Measurements from ENCODE around the gene PHRF1.

The PHRF1 gene

GRCh38 chr11:537622-538430, 38.4 kb upstream of the PHRF1 start:
- DNase-seq: no peak

GRCh38 chr11:538431-539051, 37.7 kb upstream of the PHRF1 start:
- DNase-seq: no peak

DNA sequence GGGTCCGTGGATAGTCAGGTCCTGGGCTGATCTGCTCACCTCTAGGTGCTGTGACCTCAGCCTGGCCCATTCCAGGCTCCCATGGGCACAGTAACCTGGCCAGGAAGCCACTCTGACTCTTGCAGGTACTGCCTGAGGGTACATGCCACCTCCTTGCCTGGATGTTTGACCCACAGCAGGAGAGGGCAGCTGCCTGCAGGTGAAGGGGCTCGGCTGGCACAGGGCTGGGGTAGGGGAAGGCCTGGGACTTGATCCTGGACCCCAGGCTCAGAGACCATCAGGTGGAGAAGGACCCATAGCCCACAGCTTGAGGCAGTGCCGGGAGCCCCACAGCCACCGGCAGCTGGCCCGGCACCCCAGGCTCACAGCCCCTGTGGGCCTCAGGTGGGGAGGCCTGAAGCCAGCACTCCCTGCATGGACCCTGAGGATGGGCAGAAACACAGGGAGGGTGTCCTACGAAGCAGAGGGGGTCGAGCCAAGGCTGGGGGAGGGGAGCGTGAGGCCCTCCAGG, 36.2 kb upstream of the PHRF1 start:
- DNase-seq: no peak

DNA sequence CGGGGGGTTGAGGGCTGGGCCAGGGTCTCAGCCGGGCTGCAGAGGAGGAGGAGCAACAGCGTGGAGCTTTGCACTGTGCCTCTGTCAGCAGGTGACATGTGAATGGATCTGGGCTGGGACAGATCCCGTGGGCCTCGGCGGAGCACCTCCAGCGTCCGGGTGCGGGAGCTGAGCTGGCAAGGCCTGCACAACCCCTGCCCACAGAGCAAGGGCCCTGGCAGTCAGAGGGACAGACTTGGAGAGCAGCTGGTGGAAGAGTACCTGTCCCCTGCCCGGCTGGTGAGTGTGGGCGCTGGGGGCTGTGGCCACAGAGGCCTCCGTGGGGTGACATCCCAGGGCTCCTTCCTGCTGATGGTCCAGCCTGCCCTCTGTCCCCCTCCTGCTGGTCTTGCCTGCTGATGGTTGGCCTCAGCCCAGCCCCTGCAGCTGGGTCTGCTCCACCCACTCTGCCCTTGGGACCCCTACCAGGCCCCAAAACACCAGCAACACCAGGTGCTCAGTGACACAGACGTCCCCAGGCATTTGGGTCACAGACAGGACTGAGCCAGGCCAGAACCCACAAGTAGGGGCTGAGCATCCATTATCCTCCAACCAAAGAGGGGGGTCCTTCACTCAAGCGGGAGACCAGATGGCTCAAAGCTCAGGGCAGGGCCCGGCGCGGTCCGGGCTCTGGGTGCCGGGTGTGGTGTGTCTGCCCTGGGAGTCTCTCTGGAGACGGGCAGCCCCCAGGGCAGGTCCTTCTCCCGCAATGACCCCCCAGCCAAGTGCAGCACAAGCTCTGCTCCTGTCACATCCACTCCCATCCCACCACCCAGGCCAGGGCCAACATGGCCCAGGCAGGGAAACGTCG, 35.5 kb upstream of the PHRF1 start:
- DNase-seq: no peak

- DNase-seq: no peak
Observed at GRCh38 chr11:541433-541885, 34.8 kb upstream of the PHRF1 start.

- no peak for DNase-seq
Observed at GRCh38 chr11:544817-545166, 31.5 kb upstream of the PHRF1 start.

- no peak for DNase-seq
Observed at GRCh38 chr11:545171-545570, 31.1 kb upstream of the PHRF1 start.

GRCh38 chr11:548700-549603, 27.3 kb upstream of the PHRF1 start:
- DNase-seq: no peak

GRCh38 chr11:550021-550745, 26.1 kb upstream of the PHRF1 start:
- no peak for DNase-seq

GRCh38 chr11:550746-551085, 25.6 kb upstream of the PHRF1 start:
- DNase-seq: no peak

- no peak for DNase-seq
Observed at GRCh38 chr11:551131-551530, 25.1 kb upstream of the PHRF1 start.

- no peak for DNase-seq
Observed at GRCh38 chr11:551596-551995, 24.7 kb upstream of the PHRF1 start.

- DNase-seq: no peak
Observed at GRCh38 chr11:553083-553987, 22.9 kb upstream of the PHRF1 start.

GRCh38 chr11:553988-554340, 22.3 kb upstream of the PHRF1 start:
- DNase-seq: no peak

DNA sequence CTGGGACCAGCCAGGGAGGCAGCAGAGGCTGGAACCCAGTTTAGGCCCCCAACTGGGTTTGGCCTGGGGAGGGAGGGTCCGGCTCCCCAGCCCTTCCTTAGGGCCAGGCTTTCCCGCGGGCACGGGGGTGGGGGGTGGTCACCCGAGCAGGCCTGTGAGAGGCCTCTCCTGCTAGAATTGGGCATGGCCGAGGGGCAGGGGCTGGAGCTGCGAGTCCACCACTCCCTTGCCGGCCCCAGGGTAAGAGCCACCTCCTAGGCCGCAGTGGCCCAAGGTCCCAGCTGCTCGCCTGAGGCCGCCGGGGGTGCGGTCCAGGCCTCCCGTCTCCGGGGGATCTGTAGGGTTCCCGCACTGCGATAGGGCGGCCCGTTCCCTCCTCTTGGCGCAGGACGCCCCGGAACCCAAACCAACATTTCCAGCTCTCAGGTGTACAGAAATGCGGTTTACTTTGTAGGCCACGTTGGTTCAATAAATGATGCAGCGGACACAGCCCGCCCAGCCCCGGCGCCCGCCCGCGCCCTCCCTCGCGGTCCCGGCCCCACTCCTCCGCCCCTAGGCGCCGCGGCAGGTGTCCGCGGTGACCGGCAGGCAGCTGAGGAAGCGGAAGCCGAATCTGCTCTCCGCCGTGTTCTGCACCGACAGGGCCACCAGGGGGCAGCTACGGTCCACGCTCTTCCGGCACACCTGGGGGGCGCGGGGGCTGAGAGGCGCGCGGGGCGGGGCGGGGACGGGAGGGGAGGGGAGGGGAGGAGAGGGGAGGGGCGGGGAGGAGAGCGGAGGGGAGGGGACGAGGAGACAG, 21.6 kb upstream of the PHRF1 start:
- peak; percentile 69 for DNase-seq

DNA sequence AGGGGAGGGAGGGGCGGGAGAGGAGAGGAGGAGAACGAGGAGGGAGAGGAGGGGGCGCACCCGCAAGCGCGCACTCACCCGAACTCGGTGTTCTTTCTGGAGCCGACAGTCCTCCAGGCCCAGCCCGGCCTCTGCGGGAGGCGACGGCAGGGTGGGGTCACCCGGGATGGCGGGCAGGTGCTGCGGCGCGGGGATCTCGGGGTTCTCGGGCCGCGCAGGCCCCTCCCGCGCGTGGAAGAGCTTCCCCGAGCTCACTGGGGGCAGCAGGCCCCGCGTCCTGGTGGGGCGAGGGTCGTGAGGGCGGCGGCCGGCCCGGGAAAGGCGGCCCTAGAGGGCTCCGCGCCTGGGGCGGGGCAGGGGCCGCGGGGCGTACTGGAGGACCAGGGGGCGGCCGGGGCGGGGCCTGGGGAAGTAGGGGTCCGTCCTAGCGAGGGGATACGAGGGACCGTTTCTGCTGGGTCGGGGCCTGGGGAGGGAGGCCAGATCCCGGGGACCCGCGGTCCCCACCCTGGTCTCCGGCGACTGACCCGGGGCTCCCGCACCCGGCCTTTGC, 21.0 kb upstream of the PHRF1 start:
- DNase-seq: no peak

GRCh38 chr11:555780-556661, 20.2 kb upstream of the PHRF1 start:
- DNase-seq: no peak

GRCh38 chr11:556662-557256, 19.5 kb upstream of the PHRF1 start:
- DNase-seq: no peak

Data from NCI-H510A (cell line).